Right lobe of liver (tissue), 4 donors: ENCODE results near the gene SUPT16H.

Source experiments
- CTCF ChIP-seq, 4 donors: fragments of 200-600 bp in 3 of 4; fragments of 450-650 bp in 1 of 4; IDR thresholded peaks; one replicate each; pipeline versions ENCODE4 v1.5.1 to v1.8.0; 2016 to 2022; ENCODE audit warnings: antibody characterized with exemption in 4 of 4, mild to moderate bottlenecking in 2 of 4
- POLR2A ChIP-seq: fragments of 450-650 bp; IDR thresholded peaks from one replicate; pipeline ENCODE4 v1.6.1; 2017; ENCODE audit warnings: antibody characterized with exemption, mild to moderate bottlenecking
- donor health status: DM: no; HTN: no; CAD: no.
- donor health status: DM: no; HTN: no; CAD: no.
- donor health status: DM: no; HTN: yes; CAD: no.

- TF ChIP-seq CTCF (IDR thresholded peaks at IDR 0.05) (peak in 1 of 4 donors; percentile 19), POLR2A (no peak)
Measured at GRCh38 chr14:21395450-21395849, 11.6 kb upstream of the SUPT16H start.
